NCI-H460 (cell line): ENCODE results near the gene GCNT2. TPM values are rescaled to one million over a fixed set of nuclear protein-coding genes. Genes with fewer than 3 reads are reported as not detected.
"Not testable (repeated sequence)": the region's sequence is repeated elsewhere in the genome, so short reads cannot be mapped to it uniquely, and the experiment has no call there.

Experiments used
- DNase-seq: peaks from one replicate; pipeline ENCODE4 v3.0.0-alpha.2; 2016; ENCODE audit warnings: low read depth; ENCODE audit errors: extremely low read depth
- small RNA-seq, 2 experiments: library from RNA; depleted of rRNA; stranded (forward); fragments of <200 nt; gene quantifications; one replicate each; pipeline ENCODE3, GENCODE V24; 2014
- total RNA-seq: library from RNA; depleted of rRNA; stranded (reverse); fragments of >200 nt; shearing (Covaris generic); gene quantifications from 2 replicates; pipeline ENCODE4 v1.2.3, GENCODE V29; 2014; rRNA removed

GCNT2 gene
- total RNA-seq, 1 experiment from 2014 or later = 34.4 TPM

DNA sequence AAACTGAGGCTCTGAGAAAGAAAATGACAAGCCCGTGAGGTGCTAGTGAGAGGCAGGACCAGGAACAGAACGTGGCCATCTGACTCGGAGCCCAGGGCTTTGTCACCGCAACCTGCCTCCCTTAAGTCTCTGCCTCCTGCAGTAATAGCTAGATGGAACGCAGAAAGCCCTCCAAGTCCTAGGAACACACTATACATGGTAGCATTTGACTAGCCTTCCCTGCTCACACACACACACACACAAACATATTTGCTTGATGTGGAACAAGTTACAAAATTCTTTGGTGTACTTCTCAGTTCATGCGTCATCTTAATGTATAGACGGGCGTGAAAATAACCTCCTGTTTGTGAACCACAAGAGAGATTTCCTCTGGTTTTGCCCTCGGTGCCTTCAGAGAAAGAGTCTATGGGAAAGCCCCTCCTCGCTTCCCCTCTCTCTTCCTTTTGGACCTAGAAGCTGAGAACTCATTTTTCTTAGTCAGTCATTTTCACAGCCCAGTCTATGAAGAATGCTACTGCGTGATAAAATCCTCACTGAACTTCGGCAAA is 134.4 kb downstream of the GCNT2 start:
- DNase-seq = no peak

DNA sequence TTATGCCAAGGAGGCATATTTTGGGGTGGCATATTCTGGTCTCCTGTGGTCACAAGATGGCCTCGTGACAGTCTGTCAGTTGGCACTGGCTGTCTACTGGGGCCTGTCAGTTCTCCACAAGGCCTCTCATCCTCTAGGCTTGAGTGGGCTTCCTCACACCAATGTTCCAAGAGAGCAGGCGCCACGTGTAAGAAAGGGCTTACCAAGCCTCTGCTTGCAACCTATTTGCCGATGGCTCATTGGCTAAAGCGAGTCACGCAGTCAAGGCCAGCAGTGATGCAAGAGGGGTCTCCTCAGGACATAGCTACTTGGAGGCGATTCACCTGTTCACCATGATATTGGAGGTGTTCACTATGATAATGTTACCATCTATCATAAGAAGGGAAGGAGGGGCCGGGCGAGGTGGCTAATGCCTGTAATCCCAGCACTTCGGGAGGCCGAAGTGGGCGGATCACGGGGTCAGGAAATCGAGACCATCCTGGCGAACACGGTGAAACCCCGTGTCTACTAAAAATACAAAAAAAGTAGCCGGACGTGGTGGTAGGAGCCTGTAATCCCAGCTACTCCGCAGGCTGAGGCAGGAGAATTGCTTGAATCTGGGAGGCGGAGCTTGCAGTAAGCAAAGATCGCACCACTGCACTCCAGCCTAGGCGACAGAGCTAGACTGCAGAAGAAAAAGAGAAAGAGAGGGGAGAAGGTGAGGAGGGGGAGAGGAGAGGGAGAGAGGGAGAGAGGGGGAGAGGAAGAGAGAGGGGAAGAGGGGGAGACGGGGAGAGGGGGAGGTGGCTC is 138.0 kb downstream of the GCNT2 start:
- DNase-seq = no peak

DNA sequence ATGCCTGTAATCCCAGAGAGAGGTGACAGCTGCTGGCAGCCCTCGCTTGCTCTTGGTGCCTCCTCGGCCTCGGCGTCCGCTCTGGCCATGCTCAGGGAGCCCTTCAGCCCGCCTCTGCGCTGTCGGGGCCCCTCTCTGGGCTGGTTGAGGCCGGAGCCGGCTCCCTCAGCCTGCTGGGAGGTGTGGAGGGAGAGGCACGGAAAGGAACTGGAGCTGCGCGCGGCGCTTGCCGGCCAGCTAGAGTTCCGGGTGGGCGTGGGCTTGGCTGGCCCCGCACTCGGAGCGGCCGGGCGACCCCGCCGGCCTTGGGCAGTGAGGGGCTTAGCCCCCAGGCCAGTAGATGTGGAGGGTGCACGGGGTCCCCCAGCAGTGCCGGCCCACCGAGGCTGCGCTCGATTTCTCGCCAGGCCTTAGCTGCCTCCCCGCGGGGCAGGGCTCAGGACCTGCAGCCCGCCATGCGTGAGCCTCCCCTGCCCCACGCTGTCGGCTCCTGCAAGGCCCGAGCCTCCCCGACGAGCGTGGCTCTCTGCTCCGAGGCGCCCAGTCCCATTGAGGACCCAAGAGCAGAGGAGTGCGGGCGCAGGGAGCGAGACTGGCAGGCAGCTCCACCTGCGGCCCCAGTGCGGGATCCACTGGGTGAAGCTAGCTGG is 138.7 kb downstream of the GCNT2 start:
- DNase-seq = no peak

DNA sequence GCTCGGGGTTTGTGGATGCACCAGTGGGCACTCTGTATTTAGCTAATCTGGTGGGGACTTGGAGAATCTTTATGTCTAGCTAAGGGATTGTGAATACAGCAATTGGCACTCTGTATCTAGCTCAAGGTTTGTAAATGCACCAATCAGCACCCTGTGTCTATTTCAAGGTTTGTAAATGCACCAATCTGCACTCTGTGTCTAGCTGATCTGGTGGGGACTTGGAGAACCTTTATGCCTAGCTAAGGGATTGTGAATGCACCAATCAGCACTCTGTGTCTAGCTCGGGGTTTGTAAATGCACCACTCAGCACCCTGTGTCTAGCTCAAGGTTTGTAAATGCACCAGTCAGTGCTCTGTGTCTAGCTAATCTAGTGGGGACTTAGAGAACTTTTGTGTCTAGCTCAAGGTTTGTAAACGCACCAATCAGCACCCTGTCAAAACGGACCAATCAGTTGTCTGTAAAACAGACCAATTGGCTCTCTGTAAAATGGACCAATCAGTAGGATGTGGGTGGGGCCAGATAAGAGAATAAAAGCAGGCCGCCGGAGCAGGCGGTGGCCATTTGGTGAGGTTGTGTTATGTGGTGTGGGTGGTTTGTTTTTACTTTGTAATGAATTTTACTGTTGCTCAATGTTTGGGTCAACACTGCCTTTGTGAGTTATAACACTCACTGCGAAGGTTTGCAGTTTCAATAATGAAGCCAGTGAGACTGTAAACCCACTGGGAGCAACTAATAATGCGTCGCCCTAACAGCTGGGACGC is 139.5 kb downstream of the GCNT2 start:
- DNase-seq = not testable (repeated sequence)

DNA sequence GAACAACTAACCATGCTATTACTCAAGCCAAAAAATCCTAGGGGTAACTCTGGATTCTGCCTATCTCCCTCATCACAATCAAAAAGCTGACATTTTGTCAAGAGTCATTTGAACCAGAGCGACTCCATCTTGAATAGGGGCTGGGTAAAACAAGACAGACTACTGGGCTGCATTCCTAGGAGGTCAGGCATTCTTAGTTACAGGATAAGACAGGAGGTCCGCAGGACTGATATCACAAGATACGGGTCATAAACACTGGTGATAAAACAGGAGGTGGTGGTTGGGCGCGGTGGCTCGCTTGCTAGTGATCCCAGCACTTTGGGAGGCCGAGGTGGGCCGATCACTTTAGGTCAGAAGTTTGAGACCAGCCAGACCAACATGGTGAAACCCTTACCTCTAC is 141.1 kb downstream of the GCNT2 start:
- DNase-seq = no peak

DNA sequence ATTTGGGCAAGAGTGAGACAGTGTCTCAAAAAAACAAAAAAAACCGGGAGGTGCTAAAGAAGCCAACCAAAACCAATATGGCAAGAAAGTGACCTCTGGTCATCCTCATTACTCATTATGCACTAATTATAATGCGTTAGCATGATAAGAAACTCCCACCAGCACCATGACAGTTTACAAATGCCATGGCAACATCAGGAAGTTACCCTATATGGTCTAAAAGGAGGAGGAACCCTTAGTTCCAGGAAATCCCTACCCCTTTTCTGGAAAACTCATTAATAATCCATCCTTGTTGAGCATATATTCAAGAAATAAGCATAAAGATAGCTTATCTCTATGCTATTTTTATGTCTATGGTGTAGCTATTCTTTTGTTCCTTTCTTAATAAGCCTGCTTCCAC is 141.6 kb downstream of the GCNT2 start:
- no peak for DNase-seq

DNA sequence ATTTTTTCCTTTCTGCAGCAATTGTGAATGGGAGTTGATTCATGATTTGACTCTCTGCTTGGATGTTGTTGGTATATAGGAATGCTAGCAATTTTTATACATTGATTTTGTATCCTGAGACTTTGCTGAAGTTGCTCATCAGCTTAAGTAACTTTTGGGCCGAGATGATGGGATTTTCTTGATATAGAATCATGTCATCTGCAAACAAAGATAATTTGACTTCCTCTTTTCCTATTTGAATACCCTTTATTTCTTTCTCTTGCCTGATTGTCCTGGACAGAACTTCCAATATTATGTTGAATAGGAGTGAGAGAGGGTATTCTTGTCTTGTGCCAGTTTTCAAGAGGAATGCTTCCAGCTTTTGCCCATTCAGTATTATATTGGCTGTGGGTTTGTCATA is 144.4 kb downstream of the GCNT2 start:
- not testable (repeated sequence) for DNase-seq

DNA sequence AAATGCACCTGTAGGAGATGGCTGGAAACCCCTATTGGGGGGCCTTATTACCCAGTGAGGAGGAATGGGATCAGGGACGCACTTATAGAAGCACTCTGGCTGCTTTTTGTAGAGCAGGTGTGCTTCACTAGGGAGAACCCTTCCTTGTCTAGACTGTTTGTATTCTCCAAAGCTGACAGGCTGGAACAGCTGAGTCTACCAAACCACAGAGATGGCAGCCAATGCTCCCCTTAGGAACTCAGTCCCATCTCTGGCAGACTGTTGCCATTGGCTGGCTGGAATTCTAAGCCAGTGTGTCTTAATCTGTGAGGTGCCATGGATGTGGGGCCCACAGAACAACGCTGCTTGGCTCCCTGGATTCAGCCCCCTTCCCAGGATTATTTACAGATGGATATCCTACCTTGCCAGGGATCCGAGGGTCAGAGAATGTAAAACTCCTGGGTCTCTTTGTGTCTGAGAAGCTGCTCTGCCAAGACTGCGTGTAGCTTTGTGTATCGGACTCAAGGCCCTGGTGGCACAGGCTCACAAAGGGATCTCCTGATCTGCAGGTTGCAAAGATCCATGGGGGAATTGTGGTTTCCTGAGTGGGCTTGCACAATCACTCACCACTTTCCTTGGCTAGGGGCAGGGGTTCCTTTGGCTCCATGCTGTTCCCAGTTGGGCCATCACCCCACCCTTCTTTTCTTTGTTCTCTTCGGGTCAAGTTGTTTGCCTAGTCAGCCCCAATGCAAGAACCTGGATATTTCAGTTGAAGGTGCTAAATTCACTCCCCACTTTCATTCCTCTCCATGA is 147.2 kb downstream of the GCNT2 start:
- DNase-seq = no peak

DNA sequence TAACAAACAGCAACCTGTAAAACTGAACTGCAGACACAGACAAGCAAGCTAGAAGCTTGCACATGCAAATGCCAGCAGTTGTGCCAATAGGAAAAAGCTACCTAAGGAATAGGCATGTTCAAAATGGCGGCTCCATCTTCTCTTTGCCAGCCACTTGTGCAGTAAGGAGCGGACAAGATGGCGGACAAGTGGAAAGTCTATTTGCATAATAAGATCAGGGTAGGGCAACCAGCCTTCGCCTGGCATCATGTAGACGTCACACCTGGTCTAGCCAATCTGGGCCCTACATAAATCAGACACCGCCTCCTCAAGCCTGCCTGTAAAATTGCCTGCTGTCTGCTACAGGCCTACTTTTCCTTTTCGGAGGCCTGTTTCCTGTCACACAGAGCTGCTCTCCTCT is 155.3 kb downstream of the GCNT2 start:
- no peak for DNase-seq

DNA sequence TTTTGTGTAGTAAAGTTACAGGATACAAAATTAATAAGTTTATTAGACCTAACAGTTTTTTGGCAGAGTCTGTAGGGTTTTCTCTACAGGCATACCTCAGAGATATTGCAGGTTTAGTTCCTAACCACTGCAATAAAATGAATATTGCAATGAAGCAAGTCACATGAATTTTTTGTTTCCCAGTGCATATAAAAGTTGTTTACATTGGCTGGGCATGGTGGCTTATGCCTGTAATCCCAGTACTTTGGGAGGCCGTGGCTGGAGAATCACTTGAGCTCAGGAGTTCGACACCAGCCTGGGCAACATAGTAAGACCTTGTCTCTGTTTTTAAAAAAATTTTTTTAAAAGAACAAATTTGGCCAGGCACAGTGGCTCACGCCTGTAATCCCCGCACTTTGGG is 157.3 kb downstream of the GCNT2 start:
- no peak for DNase-seq

Small RNA genes lying within 50 kb of the gene (small RNA-seq; reads per million reads assigned to genes)
- 0 reads per million in 2 experiments for gene RF00019

Other genes starting within 250 kb of the GCNT2 start
- gene TFAP2A, start 106.3 kb upstream of the GCNT2 start, total RNA-seq = 13.6 and 14.2 TPM in 2 replicates
- 0.81 and 1.3 TPM in 2 replicates for gene C6orf52, start 173.3 kb downstream of the GCNT2 start, total RNA-seq
- gene PAK1IP1, start 173.6 kb downstream of the GCNT2 start, total RNA-seq = 36.3 and 37.5 TPM in 2 replicates
- 121 and 127 TPM in 2 replicates for gene TMEM14C, start 201.7 kb downstream of the GCNT2 start, total RNA-seq
- gene TMEM14B, start 226.5 kb downstream of the GCNT2 start, total RNA-seq = 109 and 121 TPM in 2 replicates